ENCODE data around the gene DTNB.
"Not testable (repeated sequence)": the region's sequence is repeated elsewhere in the genome, so short reads cannot be mapped to it uniquely, and the experiment has no call there.

Gene DTNB

GRCh38 chr2:25570161-25570845, 103.1 kb downstream of the DTNB start:
- TF ChIP-seq ZNF274 (IDR thresholded peaks at IDR 0.05; ENCODE audit: low read depth, low read length) = no peak
- H3K4me3 ChIP-seq (ENCODE audit: low read length) = no peak overlapping the region

GRCh38 chr2:25567406-25567805, 106.0 kb downstream of the DTNB start:
- no peak overlapping the region for H3K4me3 ChIP-seq (ENCODE audit: low read length)
- TF ChIP-seq ZNF274 (IDR thresholded peaks at IDR 0.05; ENCODE audit: low read depth, low read length) = no peak

GRCh38 chr2:25566694-25567093, 106.7 kb downstream of the DTNB start:
- no peak for TF ChIP-seq ZNF274 (IDR thresholded peaks at IDR 0.05; ENCODE audit: low read depth, low read length)

GRCh38 chr2:25566094-25566493, 107.3 kb downstream of the DTNB start:
- no peak overlapping the region for H3K4me3 ChIP-seq (ENCODE audit: low read length)
- no peak for TF ChIP-seq ZNF274 (IDR thresholded peaks at IDR 0.05; ENCODE audit: low read depth, low read length)

More at GRCh38 chr2:25566694-25567093, 106.7 kb downstream of the DTNB start:
- no peak overlapping the region for H3K4me3 ChIP-seq (ENCODE audit: low read length)

- H3K4me3 ChIP-seq (ENCODE audit: low read length) = no peak overlapping the region
- no peak for TF ChIP-seq ZNF274 (IDR thresholded peaks at IDR 0.05; ENCODE audit: low read depth, low read length)
Measured at GRCh38 chr2:25561136-25561850, 112.1 kb downstream of the DTNB start.

GRCh38 chr2:25559148-25559547, 114.2 kb downstream of the DTNB start:
- no peak for TF ChIP-seq ZNF274 (IDR thresholded peaks at IDR 0.05; ENCODE audit: low read depth, low read length)

GRCh38 chr2:25558262-25558661, 115.1 kb downstream of the DTNB start:
- no peak overlapping the region for H3K4me3 ChIP-seq (ENCODE audit: low read length)
- TF ChIP-seq ZNF274 (IDR thresholded peaks at IDR 0.05; ENCODE audit: low read depth, low read length) = no peak

More at GRCh38 chr2:25559148-25559547, 114.2 kb downstream of the DTNB start:
- no peak overlapping the region for H3K4me3 ChIP-seq (ENCODE audit: low read length)

GRCh38 chr2:25557179-25558036, 116.0 kb downstream of the DTNB start:
- H3K4me3 ChIP-seq (ENCODE audit: low read length) = peak overlapping the region; percentile 45; the same call in 1 of the 2 replicates
- no peak for TF ChIP-seq ZNF274 (IDR thresholded peaks at IDR 0.05; ENCODE audit: low read depth, low read length)

GRCh38 chr2:25552318-25552717, 121.1 kb downstream of the DTNB start:
- TF ChIP-seq ZNF274 (IDR thresholded peaks at IDR 0.05; ENCODE audit: low read depth, low read length) = no peak
- no peak overlapping the region for H3K4me3 ChIP-seq (ENCODE audit: low read length)

- TF ChIP-seq ZNF274 (IDR thresholded peaks at IDR 0.05; ENCODE audit: low read depth, low read length) = no peak
- no peak overlapping the region for H3K4me3 ChIP-seq (ENCODE audit: low read length)
Measured at GRCh38 chr2:25551316-25551715, 122.1 kb downstream of the DTNB start.

- H3K4me3 ChIP-seq (ENCODE audit: low read length) = not testable (repeated sequence)
Measured at GRCh38 chr2:25549571-25549970, 123.8 kb downstream of the DTNB start.

- TF ChIP-seq ZNF274 (IDR thresholded peaks at IDR 0.05; ENCODE audit: low read depth, low read length) = no peak
- no peak overlapping the region for H3K4me3 ChIP-seq (ENCODE audit: low read length)
Measured at GRCh38 chr2:25548601-25549000, 124.8 kb downstream of the DTNB start.

- TF ChIP-seq ZNF274 (IDR thresholded peaks at IDR 0.05; ENCODE audit: low read depth, low read length) = no peak
- H3K4me3 ChIP-seq (ENCODE audit: low read length) = no peak overlapping the region
Measured at GRCh38 chr2:25546852-25547251, 126.5 kb downstream of the DTNB start.

GRCh38 chr2:25545899-25546298, 127.5 kb downstream of the DTNB start:
- no peak overlapping the region for H3K4me3 ChIP-seq (ENCODE audit: low read length)
- TF ChIP-seq ZNF274 (IDR thresholded peaks at IDR 0.05; ENCODE audit: low read depth, low read length) = no peak
